KMS-11 (cell line): ENCODE data around the gene DNAH11.
"Not testable (repeated sequence)": the region's sequence is repeated elsewhere in the genome, so short reads cannot be mapped to it uniquely, and the experiment has no call there.

Experiments used
- H2AFZ ChIP-seq: fragments of 200-600 bp; sonication (generic); 2 replicates; pipeline ENCODE4 v1.6.1; 2016; ENCODE audit warnings: antibody characterized with exemption, mixed run types, low read depth
- H3K27ac ChIP-seq: fragments of 200-600 bp; sonication (generic); 2 replicates; pipeline ENCODE4 v1.6.1; 2016; ENCODE audit warnings: mild to moderate bottlenecking, mixed run types
- H3K27me3 ChIP-seq: fragments of 200-600 bp; sonication (generic); 2 replicates; pipeline ENCODE4 v1.6.1; 2017; ENCODE audit warnings: mild to moderate bottlenecking, low read depth, mixed run types, moderate library complexity; ENCODE audit not compliant: insufficient read depth
- H3K36me3 ChIP-seq: fragments of 200-600 bp; sonication (generic); 2 replicates; pipeline ENCODE4 v1.6.1; 2017; ENCODE audit warnings: mild to moderate bottlenecking, mixed run types; ENCODE audit not compliant: insufficient read depth
- H3K4me1 ChIP-seq: fragments of 200-600 bp; sonication (generic); 2 replicates; pipeline ENCODE4 v1.6.1; 2016; ENCODE audit warnings: mild to moderate bottlenecking, low read depth, mixed run types; ENCODE audit not compliant: poor library complexity, severe bottlenecking
- H3K4me2 ChIP-seq: fragments of 200-600 bp; sonication (generic); 2 replicates; pipeline ENCODE4 v1.7.0; 2016; ENCODE audit warnings: mild to moderate bottlenecking, mixed run types
- H3K4me3 ChIP-seq: fragments of 200-600 bp; sonication (generic); IDR thresholded peaks from 2 replicates; pipeline ENCODE4 v1.6.1; 2017; ENCODE audit warnings: low read depth, low read length, mixed read lengths; ENCODE audit not compliant: insufficient read depth
- H3K79me2 ChIP-seq: fragments of 200-600 bp; sonication (generic); 2 replicates; pipeline ENCODE4 v1.6.1; 2016; ENCODE audit warnings: low read depth, mixed run types; ENCODE audit not compliant: insufficient read depth
- H3K9ac ChIP-seq: fragments of 200-600 bp; sonication (generic); 2 replicates; pipeline ENCODE4 v1.6.1; 2016; ENCODE audit warnings: mild to moderate bottlenecking, mixed run types
- H4K20me1 ChIP-seq: fragments of 200-600 bp; sonication (generic); 2 replicates; pipeline ENCODE4 v1.6.1; 2016; ENCODE audit warnings: mild to moderate bottlenecking, mixed run types; ENCODE audit not compliant: insufficient read depth
- CTCF ChIP-seq: fragments of 200-600 bp; sonication (generic); conservative IDR thresholded peaks from 2 replicates; pipeline ENCODE4 v1.6.1; 2017; ENCODE audit warnings: low read depth, mild to moderate bottlenecking, antibody characterized with exemption, low read length, moderate library complexity, mixed read lengths

DNAH11 gene

GRCh38 chr7:21675255-21675654, 132.4 kb downstream of the DNAH11 start:
- no peak overlapping the region for H2AFZ ChIP-seq
- H4K20me1 ChIP-seq, result no peaks in the 10 kb centered on the region
- no peak overlapping the region for H3K9ac ChIP-seq
- H3K4me2 ChIP-seq, result no peak overlapping the region
- H3K4me3 ChIP-seq, result no peak overlapping the region
- H3K79me2 ChIP-seq, result no peaks in the 10 kb centered on the region
- H3K36me3 ChIP-seq, result no peaks in the 10 kb centered on the region
- no peaks in the 10 kb centered on the region for H3K4me1 ChIP-seq
- H3K27ac ChIP-seq, result no peak overlapping the region
- H3K27me3 ChIP-seq, result no peaks in the 10 kb centered on the region
- TF ChIP-seq CTCF, result no peak

GRCh38 chr7:21690705-21691104, 147.9 kb downstream of the DNAH11 start:
- Histone ChIP-seq H2AFZ (no peak overlapping the region), H3K9ac (no peak overlapping the region), H3K4me2 (no peak overlapping the region), H4K20me1 (no peaks in the 10 kb centered on the region), H3K4me1 (no peaks in the 10 kb centered on the region), H3K4me3 (no peak overlapping the region), H3K27me3 (no peaks in the 10 kb centered on the region), H3K36me3 (no peaks in the 10 kb centered on the region), H3K79me2 (no peaks in the 10 kb centered on the region), H3K27ac (no peak overlapping the region)
- no peak for TF ChIP-seq CTCF

- not testable (repeated sequence) for H3K27ac ChIP-seq, H4K20me1 ChIP-seq, H3K27me3 ChIP-seq, H3K9ac ChIP-seq, H3K4me2 ChIP-seq, H3K4me1 ChIP-seq, H3K36me3 ChIP-seq, H3K79me2 ChIP-seq, H2AFZ ChIP-seq, H3K4me3 ChIP-seq
These were observed 148.3 kb downstream of the DNAH11 start for GRCh38 chr7:21691146-21691545.

GRCh38 chr7:21700587-21700986, 157.7 kb downstream of the DNAH11 start:
- not testable (repeated sequence) for H2AFZ ChIP-seq, H3K79me2 ChIP-seq, H3K9ac ChIP-seq, H3K4me2 ChIP-seq, H4K20me1 ChIP-seq, H3K27ac ChIP-seq, H3K4me3 ChIP-seq, H3K27me3 ChIP-seq, H3K4me1 ChIP-seq, H3K36me3 ChIP-seq

- Histone ChIP-seq H3K27ac (no peak overlapping the region), H3K9ac (no peak overlapping the region), H3K36me3 (no peaks in the 10 kb centered on the region), H3K4me3 (no peak overlapping the region), H3K79me2 (no peaks in the 10 kb centered on the region), H3K4me1 (no peaks in the 10 kb centered on the region), H2AFZ (no peak overlapping the region), H3K27me3 (no peaks in the 10 kb centered on the region), H4K20me1 (no peaks in the 10 kb centered on the region), H3K4me2 (no peak overlapping the region)
- TF ChIP-seq CTCF, result no peak
These were observed 159.5 kb downstream of the DNAH11 start for GRCh38 chr7:21702303-21702702.

GRCh38 chr7:21704359-21704758, 161.5 kb downstream of the DNAH11 start:
- H2AFZ ChIP-seq, result no peak overlapping the region
- no peaks in the 10 kb centered on the region for H3K79me2 ChIP-seq
- H4K20me1 ChIP-seq, result no peaks in the 10 kb centered on the region
- H3K4me2 ChIP-seq, result no peak overlapping the region
- no peak overlapping the region for H3K27ac ChIP-seq
- no peaks in the 10 kb centered on the region for H3K4me1 ChIP-seq
- H3K4me3 ChIP-seq, result no peak overlapping the region
- H3K27me3 ChIP-seq, result no peaks in the 10 kb centered on the region
- H3K9ac ChIP-seq, result no peak overlapping the region
- TF ChIP-seq CTCF, result no peak
- no peaks in the 10 kb centered on the region for H3K36me3 ChIP-seq
